NCI-H510A (cell line): ENCODE data around the gene SLCO1C1.

ENCODE experiments used
- DNase-seq: peaks from one replicate; lab custom pipeline; 2025; lab: John Stamatoyannopoulos, UW

The SLCO1C1 gene

DNA sequence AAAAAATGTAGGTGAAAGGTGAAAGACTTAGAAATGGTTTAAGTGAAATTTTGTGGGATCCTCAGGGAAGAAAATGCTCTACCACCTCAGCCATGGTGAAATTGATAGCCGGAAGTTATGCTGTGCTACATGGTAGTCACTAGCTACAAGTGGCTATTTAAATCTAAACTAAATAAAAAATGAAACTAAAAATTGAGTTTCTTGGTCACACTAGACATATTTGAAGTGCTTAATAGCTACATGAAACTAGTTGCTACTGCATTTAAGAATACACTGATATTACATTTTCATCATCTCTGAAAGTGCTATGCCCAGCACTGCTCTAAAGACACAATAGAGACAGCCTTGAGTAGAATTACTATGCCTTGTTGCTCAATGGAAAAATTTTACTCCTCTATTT lies 105.0 kb downstream of the SLCO1C1 start:
- no peak for DNase-seq

DNA sequence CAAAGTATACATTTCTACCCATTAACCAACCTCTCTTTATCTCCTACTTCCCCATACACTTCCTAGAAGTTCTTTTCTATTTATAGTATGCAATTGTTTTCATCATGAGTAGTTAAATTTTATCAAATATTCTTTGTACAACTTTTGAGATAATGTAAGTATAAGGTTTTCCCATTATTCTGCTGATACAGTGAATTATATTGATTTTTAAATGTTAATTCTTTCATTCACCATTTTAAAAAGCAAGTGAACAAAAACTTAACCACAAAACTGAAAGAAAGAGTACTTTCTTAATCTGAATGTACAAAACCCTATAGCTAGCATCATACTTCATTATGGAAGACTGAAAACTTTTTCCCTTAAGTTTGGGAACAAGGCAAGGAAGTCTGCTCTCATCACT lies 105.9 kb downstream of the SLCO1C1 start:
- no peak for DNase-seq
